A549 (cell line): ENCODE results near the gene FAM78A. TPM values are rescaled to one million over a fixed set of nuclear protein-coding genes. Genes with fewer than 3 reads are reported as not detected.

ENCODE experiments used
- ATAC-seq, 2 experiments: fragments of 200-7000 bp in 1 of 2; fragments of >200 bp in 1 of 2; cut with Nextera tagmentation in 1 of 2; cut with Tn5 transposase in 1 of 2; 3 replicates each; pipeline versions ENCODE4 v1.8.0 to v1.9.1; 2018 to 2020; ENCODE audit warnings: mild to moderate bottlenecking in 1 of 2, moderate library complexity in 1 of 2
- CTCF ChIA-PET: fragments of 300-600 bp; sonication (Branson Sonifier 250); formaldehyde crosslinking; extraction: SDS; loops from one replicate; lab custom pipeline; 2021; ENCODE audit warnings: antibody characterized with exemption, inconsistent platforms; lab: Yijun Ruan, JAX
- POLR2A ChIA-PET: fragments of 350-600 bp; formaldehyde crosslinking; extraction: SDS; loops from one replicate; lab custom pipeline; 2021; ENCODE audit warnings: antibody characterized with exemption, inconsistent platforms; lab: Yijun Ruan, JAX
- DNase-seq, 2 experiments: peaks; one replicate each; pipeline versions ENCODE4 v3.0.0 to v3.0.0-alpha.2; 2011 to 2016; ENCODE audit warnings: low read depth in 1 of 2, low spot score in 1 of 2
- FAIRE-seq: peaks from 2 replicates; lab custom pipeline; 2011; peaks lifted over from hg19 to GRCh38; lab: Jason Lieb, UNC
- H3K27ac ChIP-seq, 2 experiments: fragments of >200 bp; sonication (Bioruptor Twin); formaldehyde crosslinking; 3 replicates each; pipeline ENCODE4 v1.5.1; 2016 to 2017
- H3K4me1 ChIP-seq: fragments of >200 bp; sonication (Bioruptor Twin); formaldehyde crosslinking; 3 replicates; pipeline ENCODE4 v1.6.1; 2016
- H3K4me2 ChIP-seq: fragments of >200 bp; sonication (Bioruptor Twin); formaldehyde crosslinking; 3 replicates; pipeline ENCODE4 v1.6.1; 2016
- H3K4me3 ChIP-seq: fragments of >200 bp; sonication (Bioruptor Twin); formaldehyde crosslinking; 3 replicates; pipeline ENCODE4 v1.5.1; 2016
- H3K9me3 ChIP-seq: fragments of >200 bp; sonication (Bioruptor Twin); formaldehyde crosslinking; 3 replicates; pipeline ENCODE4 v1.6.1; 2016
- BHLHE40 ChIP-seq: IDR thresholded peaks from 2 replicates; pipeline ENCODE4 v1.6.1; 2012; ENCODE audit warnings: low read depth, low read length, inconsistent platforms
- CBX8 ChIP-seq: fragments of 200-600 bp; sonication (generic); IDR thresholded peaks from 2 replicates; pipeline ENCODE4 v1.6.1; 2016
- EP300 ChIP-seq, 2 experiments: fragments of >200 bp; sonication (Bioruptor Twin); formaldehyde crosslinking; IDR thresholded peaks; 2 replicates in 1 of 2; 3 replicates in 1 of 2; pipeline ENCODE4 v1.6.1; 2016 to 2017
- FOSL2 ChIP-seq, 2 experiments: fragments of 450-650 bp in 1 of 2; fragments of >200 bp in 1 of 2; sonication (Bioruptor Twin) in 1 of 2; formaldehyde crosslinking; IDR thresholded peaks; 2 replicates each; pipeline versions ENCODE4 v1.5.0 to v1.6.1; 2016 to 2020; ENCODE audit warnings: mild to moderate bottlenecking in 1 of 2, moderate library complexity in 1 of 2
- FOXS1 ChIP-seq: fragments of 250-450 bp; sonication (Bioruptor Pico); IDR thresholded peaks from 2 replicates; pipeline ENCODE4 v1.5.0; 2020; ENCODE audit warnings: mild to moderate bottlenecking, moderate library complexity
- GATA3 ChIP-seq: IDR thresholded peaks from 2 replicates; pipeline ENCODE4 v1.6.1; 2012; ENCODE audit warnings: borderline replicate concordance
- HDAC2 ChIP-seq: fragments of 200-600 bp; sonication (generic); IDR thresholded peaks from 2 replicates; pipeline ENCODE4 v1.6.1; 2016
- HOXB5 ChIP-seq: fragments of 250-450 bp; sonication (Bioruptor Pico); IDR thresholded peaks from 2 replicates; pipeline ENCODE4 v1.5.0; 2020; ENCODE audit warnings: mild to moderate bottlenecking, moderate library complexity
- JUN ChIP-seq, 2 experiments: fragments of >200 bp; sonication (Bioruptor Twin); formaldehyde crosslinking; IDR thresholded peaks; 2 replicates in 1 of 2; 3 replicates in 1 of 2; pipeline ENCODE4 v1.6.1; 2016 to 2017
- JUNB ChIP-seq: fragments of >200 bp; sonication (Bioruptor Twin); formaldehyde crosslinking; IDR thresholded peaks from 2 replicates; pipeline ENCODE4 v1.6.1; 2016
- KDM1A ChIP-seq: fragments of 200-600 bp; sonication (generic); IDR thresholded peaks from 2 replicates; pipeline ENCODE4 v1.6.1; 2016; ENCODE audit warnings: low read depth, mild to moderate bottlenecking
- KDM5A ChIP-seq: fragments of 200-600 bp; sonication (generic); IDR thresholded peaks from 2 replicates; pipeline ENCODE4 v1.6.1; 2016; ENCODE audit warnings: antibody characterized with exemption, mild to moderate bottlenecking
- MYC ChIP-seq: IDR thresholded peaks from 2 replicates; pipeline ENCODE4 v1.6.1; 2012; ENCODE audit warnings: mild to moderate bottlenecking, inconsistent platforms, low read length, improper control_type of control experiment, borderline replicate concordance
- NPAS2 ChIP-seq: fragments of 250-450 bp; sonication (Bioruptor Pico); IDR thresholded peaks from 2 replicates; pipeline ENCODE4 v1.8.0; 2022; ENCODE audit warnings: mild to moderate bottlenecking, moderate library complexity, borderline replicate concordance
- PHF8 ChIP-seq: fragments of 200-600 bp; sonication (generic); IDR thresholded peaks from 2 replicates; pipeline ENCODE4 v1.6.1; 2016; ENCODE audit warnings: low read depth, mild to moderate bottlenecking, antibody characterized with exemption, moderate library complexity, borderline replicate concordance
- POLR2AphosphoS2 ChIP-seq: conservative IDR thresholded peaks from 2 replicates; pipeline ENCODE4 v1.6.1; 2012; ENCODE audit warnings: low read length, improper control_type of control experiment, inconsistent platforms
- RAD21 ChIP-seq, 2 experiments: fragments of >200 bp in 1 of 2; sonication (Bioruptor Twin) in 1 of 2; formaldehyde crosslinking in 1 of 2; IDR thresholded peaks in 1 of 2; conservative IDR thresholded peaks in 1 of 2; 2 replicates in 1 of 2; 3 replicates in 1 of 2; pipeline ENCODE4 v1.6.1; 2012 to 2018; ENCODE audit warnings: inconsistent platforms in 1 of 2
- RARB ChIP-seq: fragments of 250-450 bp; sonication (Bioruptor Pico); IDR thresholded peaks from 2 replicates; pipeline ENCODE4 v1.8.0; 2021; ENCODE audit warnings: mild to moderate bottlenecking, moderate library complexity
- RFX5 ChIP-seq: fragments of 450-650 bp; IDR thresholded peaks from 2 replicates; pipeline ENCODE4 v1.7.1; 2014; ENCODE audit warnings: antibody characterized with exemption, mild to moderate bottlenecking, moderate library complexity
- RNF2 ChIP-seq: fragments of 200-600 bp; sonication (generic); IDR thresholded peaks from 2 replicates; pipeline ENCODE4 v1.6.1; 2016; ENCODE audit warnings: low read depth, mild to moderate bottlenecking, antibody characterized with exemption, moderate library complexity, borderline replicate concordance
- USF2 ChIP-seq: fragments of 450-650 bp; IDR thresholded peaks from 2 replicates; pipeline ENCODE4 v1.6.1; 2014; ENCODE audit warnings: antibody characterized with exemption
- ZC3H11A ChIP-seq: fragments of 450-650 bp; IDR thresholded peaks from 2 replicates; pipeline ENCODE4 v1.6.1; 2014; ENCODE audit warnings: antibody characterized with exemption, mild to moderate bottlenecking
- ZSCAN20 ChIP-seq: fragments of 250-450 bp; sonication (Bioruptor Pico); IDR thresholded peaks from 2 replicates; pipeline ENCODE4 v1.8.0; 2022; ENCODE audit warnings: mild to moderate bottlenecking, moderate library complexity
- WGBS: methylation state at CpG from one replicate; pipeline ENCODE4 v1.1.6; 2017; ENCODE audit errors: missing lambda C conversion rate; 5-methylcytosine and 5-hydroxymethylcytosine counted together
- polyA plus RNA-seq, 4 experiments: library from polyadenylated mRNA; depleted of rRNA in 3 of 4; stranded (reverse); fragments of >200 nt; fragmentation: RNase III in 1 of 4; extraction: RNeasy Plus Mini Kit Qiagen cat#74134 plus additional on column Dnase treatment in 1 of 4; gene quantifications; 2 replicates in 3 of 4; 3 replicates in 1 of 4; pipeline ENCODE4 v1.2.3, GENCODE V29; 2011 to 2017
- TF ChIP-seq, protein P1 (sequence below): IDR thresholded peaks from 2 replicates; pipeline ENCODE4 v1.6.1; 2012; ENCODE audit warnings: low read depth, borderline replicate concordance
- TF ChIP-seq, protein P2 (sequence below): IDR thresholded peaks from 2 replicates; pipeline ENCODE4 v1.6.1; 2012

The FAM78A gene
- polyA plus RNA-seq, 2 of the 4 experiments (the other 2 are of a cell fraction) = 0.44 to 0.50 TPM

DNA sequence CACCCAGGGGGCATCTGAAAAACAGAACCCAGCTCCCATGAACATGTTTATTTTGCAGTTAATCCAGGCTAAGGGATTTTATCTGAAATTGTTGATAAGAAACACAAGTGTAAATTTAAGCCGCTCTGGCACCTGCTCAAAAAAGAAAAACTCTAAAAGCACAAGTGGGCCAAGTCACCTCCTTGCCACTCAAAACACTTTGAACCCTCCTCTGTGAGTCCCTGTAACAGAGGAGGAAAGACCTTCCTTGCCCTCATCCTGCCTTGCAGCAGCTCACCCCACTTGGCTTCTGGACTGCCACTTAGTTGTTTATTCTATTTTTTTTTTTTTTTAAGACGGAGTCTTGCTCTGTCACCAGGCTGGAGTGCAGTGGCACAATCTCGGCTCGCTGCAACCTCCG is 39.5 kb downstream of the FAM78A start:
- ChIA-PET CTCF (interaction anchor here (1.4 kb wide), 1 partner anchor 248 kb away, joined by 3 read pairs; no protein-coding TSS in a partner anchor), POLR2A (no interaction called here)
- WGBS = 95% methylated on average over 5 of the region's 5 CpGs
- no peak overlapping the region for H3K4me3 ChIP-seq
- ATAC-seq (no peak), DNase-seq (no peak), FAIRE-seq (no peak)
- no peaks in the 10 kb centered on the region for H3K4me1 ChIP-seq
- no peaks in the 10 kb centered on the region for H3K9me3 ChIP-seq
- H3K4me2 ChIP-seq = no peak overlapping the region
- H3K27ac ChIP-seq = no peak overlapping the region
- no peak for TF ChIP-seq USF2
- TF ChIP-seq KDM1A = no peak
- TF ChIP-seq MYC = no peak
- no peak for TF ChIP-seq JUN (IDR thresholded peaks at IDR 0.05)
- no peak for TF ChIP-seq POLR2AphosphoS2
- TF ChIP-seq FOSL2 (IDR thresholded peaks at IDR 0.05) = no peak
- TF ChIP-seq FOSL2 (CRISPR knock-in tag; IDR thresholded peaks at IDR 0.05) = no peak
- TF ChIP-seq RFX5 = no peak
- TF ChIP-seq CBX8 = no peak
- TF ChIP-seq RAD21 (conservative IDR thresholded peaks at IDR 0.05 in 1 of 2, IDR thresholded peaks at IDR 0.05 in 1 of 2) = no peak

DNA sequence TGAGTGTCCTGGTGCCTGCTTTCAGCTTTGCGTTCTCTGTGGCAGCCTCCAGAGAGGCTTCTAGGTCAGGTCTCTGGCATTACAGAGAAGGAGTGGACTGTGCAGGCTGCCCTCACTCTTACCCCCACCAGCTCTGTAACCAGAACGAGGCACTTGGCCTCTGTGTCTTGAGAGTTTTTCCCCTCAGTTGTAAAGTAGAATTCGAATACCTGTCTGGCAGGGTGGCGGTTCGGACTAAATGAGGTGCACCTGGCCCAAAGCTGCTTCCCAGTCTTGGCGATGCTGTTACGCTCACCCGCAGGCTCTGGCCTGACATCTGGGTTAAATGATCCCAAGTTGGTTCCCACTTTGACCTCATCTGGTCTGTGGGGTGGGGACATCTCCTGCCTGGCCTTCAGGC is 40.1 kb downstream of the FAM78A start:
- DNase-seq (no peak), ATAC-seq (no peak), FAIRE-seq (no peak)
- Histone ChIP-seq H3K9me3 (no peaks in the 10 kb centered on the region), H3K27ac (no peak overlapping the region), H3K4me3 (no peak overlapping the region), H3K4me1 (no peaks in the 10 kb centered on the region), H3K4me2 (no peak overlapping the region)
- TF ChIP-seq FOXS1 (CRISPR knock-in tag) (no peak), NPAS2 (CRISPR knock-in tag) (no peak), JUN (IDR thresholded peaks at IDR 0.05) (no peak), PHF8 (no peak), RARB (CRISPR knock-in tag) (no peak), EP300 (IDR thresholded peaks at IDR 0.05) (no peak), FOSL2 (IDR thresholded peaks at IDR 0.05) (no peak), FOSL2 (CRISPR knock-in tag; IDR thresholded peaks at IDR 0.05) (no peak), KDM5A (no peak)
- TF ChIP-seq, protein P1, sequence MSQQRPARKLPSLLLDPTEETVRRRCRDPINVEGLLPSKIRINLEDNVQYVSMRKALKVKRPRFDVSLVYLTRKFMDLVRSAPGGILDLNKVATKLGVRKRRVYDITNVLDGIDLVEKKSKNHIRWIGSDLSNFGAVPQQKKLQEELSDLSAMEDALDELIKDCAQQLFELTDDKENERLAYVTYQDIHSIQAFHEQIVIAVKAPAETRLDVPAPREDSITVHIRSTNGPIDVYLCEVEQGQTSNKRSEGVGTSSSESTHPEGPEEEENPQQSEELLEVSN = no peak
- POLR2A ChIA-PET = no interaction called here
- WGBS = 88% methylated on average over 8 of the region's 8 CpGs
- CTCF ChIA-PET = interaction anchor here (0.5 to 2.1 kb wide), 6 partner anchors 12 to 1666 kb away, joined by 3 to 7 read pairs (median 3); no protein-coding TSS in a partner anchor

GRCh38 chr9:131235480-131235851 is 40.8 kb downstream of the FAM78A start:
- ATAC-seq = no peak

More at GRCh38 chr9:131235480-131235851, 40.8 kb downstream of the FAM78A start:
- WGBS = 92% methylated on average over 6 of the region's 9 CpGs
- no peak for FAIRE-seq
- H3K9me3 ChIP-seq = no peaks in the 10 kb centered on the region
- CTCF ChIA-PET = interaction anchor here (0.8 to 2.1 kb wide), 7 partner anchors 8 to 249 kb away, joined by 3 to 7 read pairs (median 3); no protein-coding TSS in a partner anchor
- TF ChIP-seq RNF2 (no peak), JUNB (no peak), KDM5A (no peak), GATA3 (no peak), HOXB5 (CRISPR knock-in tag) (no peak), ZSCAN20 (no peak), HDAC2 (no peak), BHLHE40 (no peak), ZC3H11A (no peak), JUN (IDR thresholded peaks at IDR 0.05) (no peak)
- TF ChIP-seq, protein P2, sequence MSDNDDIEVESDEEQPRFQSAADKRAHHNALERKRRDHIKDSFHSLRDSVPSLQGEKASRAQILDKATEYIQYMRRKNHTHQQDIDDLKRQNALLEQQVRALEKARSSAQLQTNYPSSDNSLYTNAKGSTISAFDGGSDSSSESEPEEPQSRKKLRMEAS = no peak
- TF ChIP-seq, all 56 proteins: peak for 0
- POLR2A ChIA-PET = interaction anchor here (0.5 kb wide), 1 partner anchor 21 kb away, joined by 3 read pairs; no protein-coding TSS in a partner anchor
- no peak overlapping the region for H3K4me3 ChIP-seq
- DNase-seq = no peak
- H3K4me2 ChIP-seq = no peak overlapping the region
- H3K4me1 ChIP-seq = no peaks in the 10 kb centered on the region
- H3K27ac ChIP-seq = no peak overlapping the region
